HG03575 (cell line): ENCODE results near the gene L1CAM.

Experiments
- ATAC-seq: cut with Tn5 transposase; IDR thresholded peaks from one replicate; pipeline ENCODE4 v1.9.1; 2021; ENCODE audit not compliant: unreplicated experiment, insufficient number of reproducible peaks, low FRiP score; ENCODE audit errors: extremely low read depth

L1CAM gene

DNA sequence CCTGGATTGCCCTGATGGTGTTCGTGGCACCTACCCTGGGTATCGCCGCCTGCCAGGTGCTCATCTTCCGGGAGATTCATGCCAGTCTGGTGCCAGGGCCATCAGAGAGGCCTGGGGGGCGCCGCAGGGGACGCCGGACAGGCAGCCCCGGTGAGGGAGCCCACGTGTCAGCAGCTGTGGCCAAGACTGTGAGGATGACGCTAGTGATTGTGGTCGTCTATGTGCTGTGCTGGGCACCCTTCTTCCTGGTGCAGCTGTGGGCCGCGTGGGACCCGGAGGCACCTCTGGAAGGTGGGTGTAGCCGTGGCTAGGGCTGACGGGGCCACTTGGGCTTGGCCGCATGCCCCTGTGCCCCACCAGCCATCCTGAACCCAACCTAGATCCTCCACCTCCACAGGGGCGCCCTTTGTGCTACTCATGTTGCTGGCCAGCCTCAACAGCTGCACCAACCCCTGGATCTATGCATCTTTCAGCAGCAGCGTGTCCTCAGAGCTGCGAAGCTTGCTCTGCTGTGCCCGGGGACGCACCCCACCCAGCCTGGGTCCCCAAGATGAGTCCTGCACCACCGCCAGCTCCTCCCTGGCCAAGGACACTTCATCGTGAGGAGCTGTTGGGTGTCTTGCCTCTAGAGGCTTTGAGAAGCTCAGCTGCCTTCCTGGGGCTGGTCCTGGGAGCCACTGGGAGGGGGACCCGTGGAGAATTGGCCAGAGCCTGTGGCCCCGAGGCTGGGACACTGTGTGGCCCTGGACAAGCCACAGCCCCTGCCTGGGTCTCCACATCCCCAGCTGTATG is 20.3 kb upstream of the L1CAM start:
- ATAC-seq = no peak

DNA sequence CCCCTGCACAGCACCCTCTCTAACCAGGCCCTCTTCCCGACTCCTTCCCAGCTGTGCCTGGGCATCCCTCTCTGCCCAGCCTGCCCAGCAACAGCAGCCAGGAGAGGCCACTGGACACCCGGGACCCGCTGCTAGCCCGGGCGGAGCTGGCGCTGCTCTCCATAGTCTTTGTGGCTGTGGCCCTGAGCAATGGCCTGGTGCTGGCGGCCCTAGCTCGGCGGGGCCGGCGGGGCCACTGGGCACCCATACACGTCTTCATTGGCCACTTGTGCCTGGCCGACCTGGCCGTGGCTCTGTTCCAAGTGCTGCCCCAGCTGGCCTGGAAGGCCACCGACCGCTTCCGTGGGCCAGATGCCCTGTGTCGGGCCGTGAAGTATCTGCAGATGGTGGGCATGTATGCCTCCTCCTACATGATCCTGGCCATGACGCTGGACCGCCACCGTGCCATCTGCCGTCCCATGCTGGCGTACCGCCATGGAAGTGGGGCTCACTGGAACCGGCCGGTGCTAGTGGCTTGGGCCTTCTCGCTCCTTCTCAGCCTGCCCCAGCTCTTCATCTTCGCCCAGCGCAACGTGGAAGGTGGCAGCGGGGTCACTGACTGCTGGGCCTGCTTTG is 19.6 kb upstream of the L1CAM start:
- no peak for ATAC-seq

DNA sequence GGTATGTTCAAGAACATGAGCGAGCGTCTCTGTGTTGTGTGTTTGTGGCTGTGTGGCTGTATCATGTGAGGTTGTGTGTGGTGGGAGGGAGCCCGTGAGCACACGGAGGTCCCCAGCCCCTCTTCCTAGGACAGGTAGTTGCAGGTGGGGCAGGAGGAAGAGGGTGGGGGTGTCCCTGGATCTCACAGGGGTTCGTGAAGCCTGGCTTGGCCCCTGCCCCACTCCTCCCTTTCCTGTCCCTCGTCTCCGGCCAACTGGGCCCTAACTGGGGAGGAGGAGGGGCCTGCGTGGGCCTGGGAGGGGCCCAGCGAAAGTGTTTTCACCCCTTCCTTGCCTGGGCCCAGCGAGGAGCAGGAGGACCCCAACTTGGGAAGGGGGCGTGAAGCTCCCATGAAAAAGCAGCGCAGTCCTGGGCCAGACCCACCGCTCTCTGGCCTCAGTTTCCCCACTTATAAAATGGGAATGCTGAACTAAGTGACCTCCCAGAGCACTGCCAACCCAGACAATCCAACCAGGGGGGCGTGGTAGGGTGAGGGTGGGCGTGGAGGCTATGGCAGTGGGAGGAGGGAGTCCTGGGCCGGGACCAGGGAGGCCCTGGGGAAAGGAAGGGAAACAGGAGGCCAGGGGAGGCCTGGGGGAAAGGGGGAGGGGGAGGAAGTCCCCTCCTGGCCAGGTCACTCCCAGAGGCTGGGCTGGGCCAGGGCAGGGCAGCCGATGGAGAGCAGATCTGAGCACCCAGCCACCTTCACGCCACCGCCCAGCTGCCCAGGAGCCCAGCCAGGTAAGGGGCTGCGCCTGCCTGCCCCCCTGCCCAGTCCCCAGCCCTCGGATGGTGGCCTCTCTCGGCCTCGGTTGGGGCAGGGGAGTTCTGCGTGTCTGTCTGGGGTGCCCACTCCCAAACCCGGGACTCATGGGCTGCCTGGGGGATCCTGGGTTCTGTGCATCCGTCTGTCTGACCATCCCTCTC is 18.3 kb upstream of the L1CAM start, which contains the start of gene AVPR2:
Gene AVPR2, plus strand, starts transcription at position 683 of the 967 bp plus-strand sequence. CDS start 473 bp downstream, outside the sequence.
- no peak for ATAC-seq

DNA sequence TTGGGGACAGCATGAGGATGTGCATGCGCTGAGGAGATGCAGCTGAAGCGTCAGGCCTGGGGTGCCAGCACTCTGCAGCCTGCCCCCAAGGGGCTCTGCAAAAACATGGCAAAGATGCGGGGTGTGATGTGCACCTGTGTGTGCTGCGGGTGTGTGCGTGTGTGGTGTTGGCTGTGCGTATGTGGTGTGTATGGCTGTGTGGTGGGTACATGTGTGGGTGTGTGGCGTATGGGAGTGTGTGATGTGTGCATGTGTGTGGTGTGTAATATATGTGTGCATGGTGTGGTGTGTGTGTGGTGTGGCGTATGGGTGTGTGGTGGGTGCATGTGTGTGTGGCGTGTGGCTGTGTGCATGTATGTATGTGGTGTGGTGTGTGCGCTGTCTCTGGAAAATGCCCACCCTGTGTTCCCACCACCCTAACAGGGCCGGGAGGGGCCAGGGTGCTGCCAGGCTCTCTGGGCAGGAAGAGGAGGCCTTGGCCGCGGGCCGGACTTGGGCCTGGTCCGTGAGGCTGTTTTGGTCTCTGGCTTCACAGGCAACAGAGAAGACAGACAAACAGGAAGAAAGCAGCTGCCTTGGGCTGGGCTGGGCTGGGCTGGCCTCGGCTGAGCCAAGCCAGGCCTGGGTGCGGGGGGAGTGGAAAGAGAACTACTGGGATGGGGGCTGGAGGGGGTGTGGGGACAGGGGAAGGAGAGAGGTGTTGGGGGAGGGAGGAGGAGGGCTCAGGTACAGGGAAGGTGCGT is 17.4 kb upstream of the L1CAM start:
- no peak for ATAC-seq

DNA sequence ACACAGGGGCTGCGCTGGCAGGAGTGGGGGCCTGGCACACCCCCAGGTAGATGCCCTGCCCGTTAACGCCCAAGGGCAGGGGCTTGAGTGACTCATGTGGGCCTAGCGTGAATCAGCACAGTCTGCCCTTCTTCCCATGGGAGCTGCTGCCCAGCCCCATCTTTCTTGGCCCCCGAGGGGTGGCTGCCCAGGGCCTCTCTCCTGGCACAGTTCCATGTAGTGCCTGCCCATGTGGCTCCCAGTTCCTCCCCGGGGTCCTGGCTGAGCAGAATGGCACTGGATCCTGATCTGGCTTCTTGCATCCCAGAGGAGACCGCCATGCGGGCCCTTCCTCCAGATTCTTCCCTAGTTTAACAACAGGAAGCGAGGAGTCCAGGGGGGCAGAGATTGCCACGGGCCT is 16.4 kb upstream of the L1CAM start:
- ATAC-seq = no peak

DNA sequence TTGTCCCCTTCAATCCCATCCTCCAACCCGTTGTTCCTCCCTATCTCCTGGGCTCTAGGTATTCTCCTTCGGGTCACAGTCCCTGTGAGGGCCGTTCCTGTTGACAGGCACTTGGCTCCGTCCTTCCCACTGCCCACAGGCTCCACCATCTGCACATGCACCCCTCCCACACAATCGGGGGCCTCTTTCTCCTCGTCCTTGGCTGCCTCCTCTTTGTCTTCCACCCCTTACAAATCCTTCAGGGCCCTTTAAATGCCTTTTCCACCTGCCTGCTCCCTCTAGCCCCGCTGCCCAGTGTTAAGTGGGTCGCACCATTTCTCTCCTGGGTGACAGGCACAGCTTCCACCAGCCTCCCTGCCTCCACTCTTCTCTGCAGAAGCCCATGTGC is 15.8 kb upstream of the L1CAM start:
- ATAC-seq = no peak

DNA sequence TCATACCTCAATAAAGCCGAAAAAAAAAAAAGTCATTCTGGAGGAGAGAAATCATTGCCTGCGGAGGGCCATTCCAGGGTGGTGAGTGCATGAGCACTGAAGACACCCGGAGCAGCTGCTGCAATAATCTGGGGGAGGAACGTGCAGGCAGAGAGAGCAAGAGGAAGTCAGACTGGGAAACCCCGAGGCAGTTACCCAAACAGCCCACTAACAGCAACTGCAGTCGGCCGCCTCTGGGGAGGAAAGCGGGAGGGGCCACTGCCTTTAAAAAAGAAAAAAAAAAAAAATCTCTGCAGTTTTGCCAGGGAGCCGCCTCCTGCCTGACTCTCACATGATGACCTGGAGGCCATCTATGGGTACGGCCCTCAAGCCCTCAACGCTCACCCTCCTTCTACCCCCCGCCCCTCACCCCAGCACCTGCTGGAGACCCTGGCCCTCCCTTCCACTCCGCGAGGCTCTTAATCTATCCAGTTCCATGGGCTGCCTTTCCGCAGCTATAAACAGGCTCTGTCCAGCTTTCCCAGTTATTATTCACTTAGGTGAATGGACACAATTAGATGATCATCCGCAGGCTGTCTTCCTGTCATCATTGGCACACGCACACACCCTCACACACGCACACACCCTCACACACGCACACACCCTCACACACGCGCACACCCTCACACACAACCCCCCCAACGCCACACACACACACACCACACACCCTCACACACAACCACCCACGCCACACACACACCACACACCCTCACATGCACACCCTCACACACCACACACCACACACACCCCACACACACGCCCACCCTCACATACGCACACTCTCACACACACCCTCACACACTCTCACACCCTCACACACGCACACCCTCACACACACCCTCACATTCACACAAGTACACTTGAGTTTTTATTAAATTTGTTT is 15.1 kb upstream of the L1CAM start:
- ATAC-seq = peak; percentile 75

DNA sequence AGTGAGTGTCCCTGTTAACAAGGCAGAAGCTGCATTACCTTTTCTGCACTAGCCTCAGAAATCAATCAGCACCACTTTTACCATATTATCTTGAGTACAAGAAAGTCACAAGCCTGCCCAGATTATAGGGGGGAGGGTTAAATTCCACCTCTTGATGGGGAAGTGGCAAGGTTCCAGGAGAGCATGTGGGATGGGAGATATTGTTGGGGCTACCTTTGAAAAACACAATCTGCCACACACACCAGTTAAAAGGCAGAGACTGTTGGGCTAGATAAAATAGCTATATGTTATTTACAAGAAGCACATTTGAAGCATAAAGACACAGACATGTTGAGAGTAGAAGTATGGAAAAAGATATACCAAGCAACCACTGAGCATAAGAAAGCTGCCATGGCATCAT is 11.9 kb upstream of the L1CAM start:
- no peak for ATAC-seq

DNA sequence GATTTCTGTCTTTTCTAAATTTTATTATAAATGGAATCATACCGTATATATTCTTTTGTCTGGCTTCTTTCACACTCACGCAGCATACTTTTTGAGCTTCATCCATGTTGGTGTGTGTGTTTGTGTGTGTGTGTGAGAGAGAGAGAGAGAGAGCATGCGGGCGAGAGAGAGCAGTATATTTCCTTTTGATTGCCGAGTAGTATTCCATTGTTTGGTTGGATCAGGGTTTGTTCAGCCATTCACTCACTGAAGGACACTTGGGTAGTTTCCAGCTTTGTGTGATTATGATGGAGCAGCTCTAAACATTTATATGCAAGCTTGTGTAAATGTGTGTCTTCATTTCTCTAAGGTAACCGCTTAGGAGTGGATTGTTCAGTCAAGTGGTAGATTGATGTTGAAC is 3.1 kb upstream of the L1CAM start:
- no peak for ATAC-seq

DNA sequence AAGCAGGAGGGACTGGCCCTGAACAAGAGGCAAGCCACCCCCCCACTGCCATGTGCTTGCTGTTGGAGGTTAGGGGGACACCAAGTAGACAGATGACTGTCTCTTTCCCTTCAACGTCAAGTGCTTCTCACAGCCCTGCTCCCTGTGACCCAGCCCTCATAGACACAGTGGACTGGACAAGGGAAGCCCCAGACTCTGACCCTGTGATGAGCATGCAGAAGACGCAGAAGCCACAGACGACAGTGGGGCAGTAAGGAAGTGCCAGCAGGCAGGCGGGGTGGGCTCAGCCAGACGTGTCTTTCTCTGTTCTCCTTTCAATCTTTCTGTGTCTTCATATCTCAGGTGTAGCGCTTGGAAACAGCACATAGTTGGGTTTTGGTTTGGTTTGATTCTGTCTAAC is 2.4 kb upstream of the L1CAM start:
- ATAC-seq = no peak

DNA sequence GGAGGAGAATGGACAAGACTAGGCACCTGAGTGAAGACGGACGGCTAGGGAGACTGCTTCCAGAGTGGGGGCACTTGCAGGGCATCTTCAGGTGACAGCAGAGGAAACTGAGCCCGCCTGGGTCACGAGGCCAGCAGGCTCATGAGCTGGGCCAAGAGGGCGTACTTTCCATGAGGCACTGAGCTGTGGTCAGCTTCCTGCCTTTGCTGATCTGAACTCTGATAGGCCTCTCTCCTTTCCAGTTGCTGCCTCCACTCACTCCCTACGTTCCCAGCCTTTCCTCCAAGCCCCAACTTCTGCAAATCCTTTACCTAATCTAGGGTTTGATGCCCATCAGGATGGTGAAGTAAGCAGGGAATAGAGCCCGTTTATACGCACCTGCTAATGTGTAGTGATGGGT is 1.4 kb upstream of the L1CAM start:
- ATAC-seq = no peak

DNA sequence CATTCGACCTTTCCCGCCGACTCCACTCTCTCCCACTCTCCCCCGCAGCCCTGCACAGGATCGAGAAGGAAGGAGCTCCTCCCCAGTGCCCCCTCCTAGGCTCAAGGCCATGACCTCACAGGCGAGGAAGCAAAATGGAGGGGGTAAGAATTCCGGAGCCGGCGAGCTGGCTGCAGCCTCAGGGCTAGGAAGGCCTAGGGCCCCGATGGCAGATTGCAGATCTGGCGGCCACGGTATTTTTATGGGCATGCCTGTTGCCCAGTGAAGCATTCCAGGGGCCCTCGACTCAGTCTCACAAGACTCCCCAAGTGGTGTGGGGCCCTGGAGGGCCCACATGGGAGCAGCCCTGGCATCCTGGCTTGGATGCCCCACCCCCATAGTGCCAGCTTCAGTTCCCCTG is 942 bp upstream of the L1CAM start:
- ATAC-seq = no peak

DNA sequence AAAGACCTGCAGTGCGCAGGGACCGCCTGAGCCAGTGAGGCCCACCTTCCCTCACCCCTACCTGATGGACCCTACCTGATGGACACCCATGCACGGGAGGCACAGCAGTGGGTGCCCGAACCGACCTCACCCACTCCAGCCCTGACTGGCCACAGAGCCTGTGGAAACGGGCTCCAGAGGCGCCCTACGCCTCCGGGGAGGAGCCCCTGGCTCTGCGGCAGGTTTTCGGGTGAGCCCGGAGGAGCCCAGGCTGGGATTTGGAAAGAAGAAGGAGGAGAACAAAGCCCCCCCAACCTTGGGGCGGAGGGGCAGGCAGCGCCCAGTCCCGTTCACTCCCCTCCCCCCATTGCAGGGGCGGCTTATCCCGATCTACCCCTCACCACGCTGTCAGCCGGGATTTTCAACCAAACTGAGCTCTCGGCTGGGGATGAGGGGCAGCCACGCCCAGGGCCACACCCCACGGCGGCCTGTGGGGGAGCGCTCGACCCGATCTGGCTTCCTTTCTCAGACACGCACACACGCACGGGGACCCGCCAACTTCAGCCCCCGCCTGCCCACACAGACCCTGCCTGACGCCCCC is 675 bp downstream of the L1CAM start:
- no peak for ATAC-seq

DNA sequence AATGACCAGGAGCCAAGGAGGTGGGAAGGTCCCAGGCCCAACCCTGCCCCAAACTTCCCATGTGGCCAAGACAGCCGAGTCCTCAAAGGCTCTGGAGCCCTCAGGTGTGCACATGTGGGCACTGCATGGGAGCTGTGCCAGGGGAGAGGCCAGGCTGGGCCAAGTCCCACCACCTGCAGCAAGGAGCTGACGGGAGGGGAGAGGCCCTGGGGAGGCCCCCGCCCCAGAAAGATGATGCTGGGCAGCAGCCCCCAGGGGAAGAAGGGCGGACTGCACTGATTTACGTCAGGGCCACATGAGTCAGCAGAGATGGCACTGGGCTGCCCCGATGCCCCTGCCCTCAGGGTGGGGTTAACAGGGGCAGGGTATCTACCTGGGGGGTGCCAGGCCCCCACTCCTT is 1.4 kb downstream of the L1CAM start:
- no peak for ATAC-seq

DNA sequence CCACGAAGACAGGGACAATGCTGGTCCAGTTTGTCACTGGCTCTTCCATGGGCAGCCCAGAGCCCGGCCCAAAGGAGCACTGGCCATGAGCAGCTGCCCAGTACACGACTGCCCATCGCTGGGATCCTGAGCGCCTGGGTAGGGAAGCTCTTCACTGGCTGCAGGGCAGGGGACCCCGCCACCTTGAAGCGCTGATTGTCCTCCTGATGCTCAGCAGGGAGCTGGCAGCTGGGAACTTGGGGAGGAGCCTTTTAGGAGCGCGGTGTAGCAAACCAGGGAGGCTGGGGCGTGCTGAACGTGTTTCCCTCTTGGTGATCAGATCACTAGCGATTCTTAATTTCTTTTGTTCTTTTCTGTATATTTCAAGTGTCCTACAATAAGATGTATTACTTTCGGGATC is 1.8 kb downstream of the L1CAM start:
- ATAC-seq = no peak

DNA sequence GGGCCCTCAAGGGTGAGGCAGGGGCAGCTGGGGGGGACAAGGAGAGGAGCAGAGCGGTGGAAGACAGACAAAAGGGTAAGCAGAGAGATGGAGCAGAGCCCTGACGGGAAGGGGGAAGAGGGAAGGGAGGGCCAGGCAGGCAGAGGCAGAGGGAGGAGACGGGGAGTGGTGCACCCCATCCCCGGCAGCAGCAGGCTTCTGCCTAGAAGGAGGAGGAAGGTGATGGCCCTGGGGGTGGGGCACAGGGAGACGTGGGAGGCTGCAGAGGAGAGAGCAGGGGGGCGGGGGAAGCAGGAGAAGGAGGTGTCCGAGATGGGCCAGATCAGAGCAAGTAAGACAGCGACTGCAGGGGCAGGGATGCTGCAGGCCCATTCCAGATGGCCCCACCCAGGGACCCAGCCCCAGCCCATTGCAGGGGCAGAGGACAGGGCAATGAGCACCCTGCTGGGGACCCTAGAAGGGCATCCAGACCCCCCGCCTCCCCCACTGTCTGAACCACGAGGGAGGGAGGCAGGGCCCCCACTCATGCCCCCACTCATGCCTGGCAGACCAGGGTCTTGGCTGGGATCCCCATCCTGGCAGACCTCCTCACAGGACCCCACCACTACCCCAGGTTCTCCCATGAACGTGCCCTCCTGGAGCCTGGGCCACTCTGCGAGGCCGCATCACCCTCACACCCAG is 2.7 kb downstream of the L1CAM start:
- ATAC-seq = no peak

DNA sequence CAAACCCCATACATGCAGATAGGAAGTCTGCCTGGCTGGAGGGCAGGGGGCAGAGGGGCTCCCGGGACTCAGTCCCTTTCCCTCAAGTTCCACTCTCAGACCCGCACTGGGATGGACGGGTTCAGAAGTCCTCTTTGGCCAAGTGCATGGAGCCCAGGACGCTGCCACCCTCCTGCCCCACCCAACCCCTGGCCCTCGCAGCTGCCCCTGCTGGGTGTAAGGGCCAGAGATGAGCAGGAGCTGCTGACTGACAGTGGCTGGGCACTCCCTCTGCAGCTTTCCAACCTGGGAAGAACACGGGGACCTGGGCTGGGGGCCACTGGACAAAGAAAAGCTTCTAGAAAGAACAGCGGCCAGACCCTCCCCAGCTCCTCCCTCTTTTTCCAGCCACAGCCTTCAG is 3.4 kb downstream of the L1CAM start:
- ATAC-seq = no peak
